HepG2 (cell line): ENCODE data around the gene HES7. TPM values are rescaled to one million over a fixed set of nuclear protein-coding genes. Genes with fewer than 3 reads are reported as not detected.

Experiments used
- CTCF ChIP-seq: sonication (generic); formaldehyde crosslinking; IDR thresholded peaks from 2 replicates; pipeline ENCODE4 v1.5.0; 2020; ENCODE audit warnings: mild to moderate bottlenecking, missing genetic modification reagents, moderate library complexity
- KMT2A ChIP-seq: sonication (generic); formaldehyde crosslinking; IDR thresholded peaks from 2 replicates; pipeline ENCODE4 v1.4.0; 2020; ENCODE audit warnings: missing genetic modification reagents
- LRRFIP1 ChIP-seq: sonication (generic); formaldehyde crosslinking; conservative IDR thresholded peaks from 2 replicates; pipeline ENCODE4 v1.4.0; 2020; ENCODE audit warnings: missing genetic modification reagents
- NPAS2 ChIP-seq: sonication (generic); formaldehyde crosslinking; IDR thresholded peaks from 2 replicates; pipeline ENCODE4 v1.8.0; 2022; ENCODE audit warnings: mild to moderate bottlenecking, missing genetic modification reagents, borderline replicate concordance
- RCOR2 ChIP-seq: IDR thresholded peaks from 2 replicates; pipeline ENCODE4 v1.6.1; 2016; ENCODE audit warnings: missing biosample characterization, missing genetic modification reagents
- ZBTB40 ChIP-seq, 2 experiments: fragments of 450-650 bp in 1 of 2; sonication (generic) in 1 of 2; formaldehyde crosslinking in 1 of 2; IDR thresholded peaks; 2 replicates each; pipeline versions ENCODE4 v1.6.1 to v1.8.0; 2016 to 2022; ENCODE audit warnings: antibody characterized with exemption in 1 of 2, mild to moderate bottlenecking in 1 of 2, missing genetic modification reagents in 1 of 2
- ZFP91 ChIP-seq: sonication (generic); formaldehyde crosslinking; IDR thresholded peaks from 2 replicates; pipeline ENCODE4 v1.9.0; 2022; ENCODE audit warnings: missing genetic modification reagents, mild to moderate bottlenecking, borderline replicate concordance
- ZNF34 ChIP-seq: sonication (generic); formaldehyde crosslinking; IDR thresholded peaks from 2 replicates; pipeline ENCODE4 v1.4.0; 2020; ENCODE audit warnings: mild to moderate bottlenecking, missing genetic modification reagents, borderline replicate concordance
- ZNF430 ChIP-seq: sonication (generic); formaldehyde crosslinking; IDR thresholded peaks from 2 replicates; pipeline ENCODE4 v1.9.0; 2021; ENCODE audit warnings: mild to moderate bottlenecking, missing genetic modification reagents
- ZNF720 ChIP-seq: sonication (generic); formaldehyde crosslinking; IDR thresholded peaks from 2 replicates; pipeline ENCODE4 v1.4.0; 2020; ENCODE audit warnings: missing genetic modification reagents
- polyA plus RNA-seq, 8 experiments: library from polyadenylated mRNA; depleted of rRNA in 3 of 8; stranded (reverse) in 7 of 8; unstranded in 1 of 8; fragments of >200 nt; fragmentation: Illumina TruSeq in 4 of 8; extraction: Trizol in 4 of 8; gene quantifications; 2 replicates each; pipeline versions ENCODE4 v1.2.1 to v1.2.3, GENCODE V29; 2011 to 2016; ENCODE audit warnings: low read depth in 4 of 8, missing spikeins in 1 of 8, mixed read lengths in 1 of 8; ENCODE audit not compliant: insufficient read depth in 1 of 8
- total RNA-seq, 5 experiments: library from RNA; depleted of rRNA; stranded (reverse); fragments of >200 nt; fragmentation: Illumina TruSeq; extraction: Trizol; gene quantifications; 2 replicates each; pipeline ENCODE4 v1.2.3, GENCODE V29; 2016; ENCODE audit warnings: low read depth in 1 of 5

HES7 gene
- total and polyA plus RNA-seq, 2 of the 13 experiments (the other 11 are each of a cell fraction or from before 2014, with no cell fraction given), result not detected

GRCh38 chr17:8163978-8164814, 40.3 kb upstream of the HES7 start (continued):
- TF ChIP-seq ZBTB40 (IDR thresholded peaks at IDR 0.05) (no peak), ZBTB40 (CRISPR knock-in tag; IDR thresholded peaks at IDR 0.05) (no peak), RCOR2 (CRISPR knock-in tag) (0 out of 2 replicates have a peak, but pooled peaks have one; percentile 19), CTCF (CRISPR knock-in tag) (no peak), ZFP91 (CRISPR knock-in tag) (no peak), LRRFIP1 (CRISPR knock-in tag) (no peak), ZNF720 (CRISPR knock-in tag) (no peak), ZNF430 (CRISPR knock-in tag) (peak; percentile 51; the same call in 1 of the 2 replicates), ZNF34 (CRISPR knock-in tag) (no peak), NPAS2 (no peak), KMT2A (CRISPR knock-in tag) (no peak; the same call in 1 of the 2 replicates)
